Dedifferentiated amniotic fluid mesenchymal stem cell (primary cell): Measurements from ENCODE around the gene SKAP1.

Experiments used
- DNase-seq: peaks from one replicate; pipeline ENCODE4 v3.0.0-alpha.2; 2016; ENCODE audit errors: extremely low spot score

Gene SKAP1

GRCh38 chr17:48429638-48430586, at the start of gene SKAP1:
SKAP1 (minus strand) TSS chr17:48430214.
- no peak for DNase-seq

- DNase-seq: no peak
Observed at GRCh38 chr17:48479014-48479402, 49.0 kb upstream of the SKAP1 start.

- no peak for DNase-seq
Observed at GRCh38 chr17:48478224-48479013, 48.4 kb upstream of the SKAP1 start.

- DNase-seq: no peak
Observed at GRCh38 chr17:48477221-48477620, 47.2 kb upstream of the SKAP1 start.

GRCh38 chr17:48472411-48473281, 42.6 kb upstream of the SKAP1 start:
- no peak for DNase-seq

GRCh38 chr17:48471817-48472410, 41.9 kb upstream of the SKAP1 start:
- DNase-seq: no peak

- DNase-seq: no peak
Observed at GRCh38 chr17:48470388-48471034, 40.5 kb upstream of the SKAP1 start.

- DNase-seq: no peak
Observed at GRCh38 chr17:48469227-48469626, 39.2 kb upstream of the SKAP1 start.

- no peak for DNase-seq
Observed at GRCh38 chr17:48468299-48468698, 38.3 kb upstream of the SKAP1 start.

- DNase-seq: no peak
Observed at GRCh38 chr17:48465884-48466283, 35.9 kb upstream of the SKAP1 start.

GRCh38 chr17:48463526-48463925, 33.5 kb upstream of the SKAP1 start:
- no peak for DNase-seq

- no peak for DNase-seq
Observed at GRCh38 chr17:48462946-48463345, 32.9 kb upstream of the SKAP1 start.

GRCh38 chr17:48460052-48460451, 30.0 kb upstream of the SKAP1 start:
- DNase-seq: no peak

GRCh38 chr17:48459070-48459844, 29.2 kb upstream of the SKAP1 start:
- no peak for DNase-seq

- DNase-seq: no peak
Observed at GRCh38 chr17:48457080-48457836, 27.2 kb upstream of the SKAP1 start.

GRCh38 chr17:48456589-48456988, 26.6 kb upstream of the SKAP1 start:
- no peak for DNase-seq

GRCh38 chr17:48455791-48456190, 25.8 kb upstream of the SKAP1 start:
- no peak for DNase-seq

- DNase-seq: no peak
Observed at GRCh38 chr17:48453447-48453846, 23.4 kb upstream of the SKAP1 start.

GRCh38 chr17:48451489-48451888, 21.5 kb upstream of the SKAP1 start:
- no peak for DNase-seq
